ENCODE results near the gene STARD7.
"Not testable (repeated sequence)": the region's sequence is repeated elsewhere in the genome, so short reads cannot be mapped to it uniquely, and the experiment has no call there.

Gene STARD7

GRCh38 chr2:96160366-96160765, 48.3 kb downstream of the STARD7 start:
- DNase-seq = not testable (repeated sequence)

GRCh38 chr2:96159084-96159830, 49.4 kb downstream of the STARD7 start:
- DNase-seq = no peak

- no peak for DNase-seq
Measured at GRCh38 chr2:96158554-96158940, 50.1 kb downstream of the STARD7 start.

- no peak for DNase-seq
Measured at GRCh38 chr2:96157649-96158553, 50.7 kb downstream of the STARD7 start.

GRCh38 chr2:96156926-96157648, 51.5 kb downstream of the STARD7 start:
- no peak for DNase-seq

GRCh38 chr2:96156011-96156820, 52.4 kb downstream of the STARD7 start:
- no peak for DNase-seq

GRCh38 chr2:96154506-96155380, 53.9 kb downstream of the STARD7 start:
- no peak for DNase-seq

GRCh38 chr2:96153991-96154431, 54.6 kb downstream of the STARD7 start:
- DNase-seq = no peak

- no peak for DNase-seq
Measured at GRCh38 chr2:96153291-96153713, 55.3 kb downstream of the STARD7 start.

- no peak for DNase-seq
Measured at GRCh38 chr2:96152304-96153161, 56.1 kb downstream of the STARD7 start.

- DNase-seq = no peak
Measured at GRCh38 chr2:96151595-96152303, 56.9 kb downstream of the STARD7 start.

- no peak for DNase-seq
Measured at GRCh38 chr2:96150791-96151594, 57.6 kb downstream of the STARD7 start.

- no peak for DNase-seq
Measured at GRCh38 chr2:96150007-96150640, 58.5 kb downstream of the STARD7 start.

- DNase-seq = peak; percentile 92
Measured at GRCh38 chr2:96148410-96149217, 60.0 kb downstream of the STARD7 start.

- no peak for DNase-seq
Measured at GRCh38 chr2:96147593-96148201, 60.9 kb downstream of the STARD7 start.

GRCh38 chr2:96146881-96147592, 61.6 kb downstream of the STARD7 start:
- peak; percentile 91 for DNase-seq

Data from NCI-H1105 treated with DMSO at 0.1 percent for 48 hours (cell line).